ENCODE data around the gene RNF115. TPM values are rescaled to one million over a fixed set of nuclear protein-coding genes. Genes with fewer than 3 reads are reported as not detected.
A peak's percentile ranks its signal among the peaks of the same experiment; 100 is the strongest.

Gene RNF115
- total and polyA plus RNA-seq, 2 of the 8 experiments (the other 6 are each of a cell fraction or from before 2014, with no cell fraction given) = 4.7 to 10.8 TPM

DNA sequence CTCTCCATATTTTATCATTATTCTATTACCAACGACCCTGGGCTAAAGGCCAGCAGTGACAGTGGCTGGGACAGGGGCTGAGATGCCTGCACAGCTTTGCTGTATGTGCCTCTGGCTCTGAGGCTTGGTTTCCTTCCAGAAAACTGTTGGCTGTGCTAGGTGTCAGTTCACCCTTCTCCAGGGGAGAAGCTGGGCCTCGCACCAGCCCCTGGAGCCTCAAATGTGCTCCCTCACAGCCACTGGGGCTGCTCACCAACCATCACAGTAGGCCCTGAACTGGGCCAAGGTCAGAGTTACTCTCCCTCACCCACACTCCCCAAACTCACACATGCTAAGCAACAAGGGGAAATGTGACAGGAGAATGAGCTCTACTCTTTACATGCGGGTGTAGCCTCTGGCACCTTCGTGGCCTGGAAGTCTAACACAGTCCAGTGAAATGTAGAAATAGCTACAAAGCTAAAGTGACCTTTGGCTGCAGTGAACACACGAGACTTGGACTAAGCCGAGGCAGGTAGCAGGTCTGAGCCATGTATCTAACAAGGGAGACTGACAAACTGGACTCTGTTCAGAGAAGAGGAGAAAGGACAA lies 109.3 kb downstream of the RNF115 start:
- CTCF ChIA-PET (ENCODE audit: partially characterized antibody) = interaction anchor here (0.7 kb wide), 1 partner anchor 10 kb away, joined by 3 read pairs; no protein-coding TSS in a partner anchor
- Histone ChIP-seq H3K4me2 (ENCODE audit: insufficient read depth in 1 of 2, low read depth in 2 of 2, low read length in 2 of 2) (no peak overlapping the region), H3K23ac (ENCODE audit: insufficient read length) (no peak overlapping the region), H3K79me2 (ENCODE audit: control insufficient read depth in 1 of 2, insufficient read depth in 2 of 2, low read length in 2 of 2) (no peaks in the 10 kb centered on the region), H2BK5ac (ENCODE audit: low read depth, low read length) (no peak overlapping the region), H2AFZ (ENCODE audit: low read length) (no peak overlapping the region; the same call in 1 of the 2 replicates), H2BK12ac (ENCODE audit: low read depth, low read length) (no peak overlapping the region), H3K18ac (ENCODE audit: extremely low read depth, low read length) (no peak overlapping the region), H4K20me1 (replicated peaks in 1 of 2; ENCODE audit: control insufficient read depth in 1 of 2, insufficient read depth in 2 of 2, low read length in 2 of 2) (no peaks in the 10 kb centered on the region), H3K4ac (replicated peaks; ENCODE audit: insufficient read length, low read depth, low read length) (no peak overlapping the region), H4K5ac (ENCODE audit: insufficient read length, low read depth, low read length) (no peak overlapping the region), H2BK120ac (replicated peaks; ENCODE audit: low read depth, low read length) (no peak overlapping the region), H2AK5ac (ENCODE audit: low read depth, low read length) (no peak overlapping the region), H3K14ac (ENCODE audit: insufficient read length) (no peak overlapping the region), H2BK20ac (ENCODE audit: low read length) (no peak overlapping the region), H2BK15ac (ENCODE audit: low read length) (no peak overlapping the region), H3K27ac (ENCODE audit: low read depth, low read length) (no peak overlapping the region), H3K9me3 (ENCODE audit: insufficient read depth in 2 of 2, low read depth in 1 of 2, low read length in 1 of 2) (no peaks in the 10 kb centered on the region), H3K27me3 (replicated peaks in 1 of 4; ENCODE audit: control insufficient read depth in 3 of 4, extremely low read depth in 1 of 4, insufficient read depth in 3 of 4, low read length in 3 of 4) (no peaks in the 10 kb centered on the region; a peak in 1 of 7 replicates), H3K4me3 (ENCODE audit: extremely low read depth in 1 of 4, insufficient read depth in 2 of 4, low read depth in 3 of 4, low read length in 4 of 4) (no peak overlapping the region), H3K23me2 (ENCODE audit: low read depth, low read length) (no peaks in the 10 kb centered on the region), H4K8ac (ENCODE audit: extremely low read depth, insufficient read depth, low read length) (peak overlapping the region; percentile 38; the same call in 1 of the 2 replicates), H3K56ac (replicated peaks; ENCODE audit: insufficient read length, low read depth, low read length) (no peak overlapping the region), H4K91ac (replicated peaks; ENCODE audit: insufficient read length, low read length) (no peak overlapping the region), H3K4me1 (replicated peaks in 1 of 4; ENCODE audit: control insufficient read depth in 3 of 4, insufficient read depth in 4 of 4, low read length in 3 of 4) (no peaks in the 10 kb centered on the region; a peak in 2 of 7 replicates), H3K36me3 (ENCODE audit: control insufficient read depth in 2 of 4, insufficient read depth in 4 of 4, low read length in 3 of 4) (no peaks in the 10 kb centered on the region), H3K9ac (replicated peaks in 1 of 4; ENCODE audit: extremely low read depth in 1 of 4, low read depth in 3 of 4, low read length in 3 of 4) (no peak overlapping the region), H3K79me1 (ENCODE audit: low read depth, low read length) (no peaks in the 10 kb centered on the region)
- DNase-seq (ENCODE audit: low read depth in 1 of 2, low spot score in 2 of 2) (no peak), FAIRE-seq (no peak)
- POLR2A ChIA-PET (ENCODE audit: partially characterized antibody) = no interaction called here
- 89% methylated on average over 6 of the region's 6 CpGs; no CpG with 5 or more reads in 1 of the 2 experiments for WGBS, 2 experiments (ENCODE audit: extremely low coverage in 1 of 2, insufficient coverage in 1 of 2, insufficient read length in 1 of 2, insufficient replicate concordance in 2 of 2, low coverage in 1 of 2, low lambda C conversion rate in 2 of 2, missing lambda C conversion rate in 1 of 2)
- TF ChIP-seq EZH2 (IDR thresholded peaks at IDR 0.05; ENCODE audit: low read depth, low read length, severe bottlenecking) (no peak), ATF2 (IDR thresholded peaks at IDR 0.05; ENCODE audit: low read length) (no peak), FOSL1 (IDR thresholded peaks at IDR 0.05; ENCODE audit: insufficient read depth, low read depth, low read length) (no peak), CBX5 (IDR thresholded peaks at IDR 0.05; ENCODE audit: low read depth, low read length) (no peak), CBX8 (IDR thresholded peaks at IDR 0.05; ENCODE audit: borderline replicate concordance, low read depth, low read length) (no peak), MAFK (IDR thresholded peaks at IDR 0.05; ENCODE audit: low read depth, low read length) (no peak), BCL11A (IDR thresholded peaks at IDR 0.05; ENCODE audit: low read depth in 2 of 2, low read length in 2 of 2) (no peak), KDM4A (IDR thresholded peaks at IDR 0.05; ENCODE audit: low read depth, low read length, severe bottlenecking) (no peak), HDAC2 (IDR thresholded peaks at IDR 0.05; ENCODE audit: borderline replicate concordance in 1 of 2, low read depth in 2 of 2, low read length in 2 of 2) (no peak), KDM5A (IDR thresholded peaks at IDR 0.05; ENCODE audit: low read length) (no peak), SP4 (IDR thresholded peaks at IDR 0.05; ENCODE audit: low read length) (no peak), CHD1 (IDR thresholded peaks at IDR 0.05; ENCODE audit: low read depth, low read length) (no peak)

Measured in H1 (cell line).